CD4-positive, alpha-beta T cell treated with Interleukin-15 for 4 hours (primary cell): ENCODE data around the gene SPATA17.

Experiments used
- DNase-seq: peaks from one replicate; pipeline ENCODE4 v3.0.0-alpha.2; 2020; ENCODE audit warnings: low spot score

The SPATA17 gene

DNA sequence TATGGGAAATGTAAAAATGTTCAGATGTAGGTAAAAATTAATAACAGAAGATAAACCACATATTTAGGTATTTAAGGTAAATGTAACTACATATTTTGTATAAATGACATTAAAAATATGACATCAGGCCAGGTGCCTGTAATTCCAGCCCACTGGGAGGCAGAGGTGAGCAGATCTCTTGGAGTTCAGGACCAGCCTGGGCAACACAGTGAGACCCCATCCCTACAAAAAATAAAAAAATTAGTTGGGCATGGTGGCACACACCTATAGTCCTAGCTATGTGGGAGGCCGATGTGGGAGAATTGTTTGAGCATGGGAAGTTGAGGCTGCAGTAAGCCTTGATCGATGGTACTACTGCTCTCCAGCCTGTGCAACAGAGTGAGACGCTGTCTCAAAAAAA, 216.5 kb downstream of the SPATA17 start:
- no peak for DNase-seq

DNA sequence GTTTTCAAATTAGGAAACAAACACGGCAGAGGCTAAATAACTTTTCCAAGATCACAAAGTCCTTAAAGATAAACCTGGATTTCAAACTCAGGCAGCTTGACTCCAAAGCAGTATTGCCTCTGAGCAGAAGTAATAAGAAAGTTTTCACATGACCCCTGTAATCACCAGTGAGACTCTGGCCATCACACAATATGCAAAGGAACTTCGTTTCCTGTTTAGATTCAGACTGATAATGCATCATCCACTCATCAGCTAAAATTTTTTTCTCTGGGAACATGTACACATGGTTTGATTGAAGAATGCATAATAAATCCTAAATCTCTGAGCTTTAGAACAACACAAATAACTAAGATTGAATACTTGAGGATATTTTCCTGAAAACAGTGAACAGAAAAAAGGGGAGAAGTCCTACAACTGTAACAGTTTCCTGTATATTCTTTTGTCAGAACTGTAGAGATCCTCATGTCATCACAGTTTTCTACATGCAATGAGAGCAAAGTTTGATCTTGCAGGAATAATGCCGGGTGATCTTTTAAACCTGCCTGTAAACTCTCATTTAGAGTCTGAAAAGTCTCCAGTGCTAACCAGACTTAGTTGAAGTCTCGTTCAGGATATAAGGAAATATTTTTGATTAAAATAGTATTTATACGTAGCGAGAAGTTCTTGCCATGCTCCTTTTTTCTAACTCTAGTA, 225.3 kb downstream of the SPATA17 start:
- DNase-seq, result no peak

- no peak for DNase-seq
These were observed 225.9 kb downstream of the SPATA17 start for GRCh38 chr1:217857061-217857460.

- no peak for DNase-seq
These were observed 230.5 kb downstream of the SPATA17 start for GRCh38 chr1:217861658-217862057.

GRCh38 chr1:217867446-217867995, 236.4 kb downstream of the SPATA17 start:
- no peak for DNase-seq

DNA sequence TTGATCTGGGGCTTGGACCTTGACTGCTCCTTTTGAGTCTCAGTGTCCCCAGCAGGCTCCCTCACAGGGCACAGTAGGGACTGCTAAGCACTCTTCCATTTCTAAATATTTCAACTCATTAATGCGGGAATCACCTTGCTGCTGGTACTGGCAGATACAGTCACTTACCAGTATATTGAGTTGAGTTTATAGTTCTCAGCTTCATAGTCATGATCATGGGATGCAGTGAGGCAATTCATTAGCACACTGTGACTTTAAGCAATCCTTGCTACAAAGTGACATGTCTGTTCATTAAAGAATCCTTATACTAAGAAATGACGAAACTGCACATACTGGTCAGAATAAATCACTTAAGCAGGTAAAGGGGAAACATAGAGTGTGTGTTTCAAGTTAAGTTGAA, 240.8 kb downstream of the SPATA17 start:
- no peak for DNase-seq

- no peak for DNase-seq
These were observed 244.1 kb downstream of the SPATA17 start for GRCh38 chr1:217875229-217875628.

GRCh38 chr1:217876401-217876800, 245.3 kb downstream of the SPATA17 start:
- no peak for DNase-seq

DNA sequence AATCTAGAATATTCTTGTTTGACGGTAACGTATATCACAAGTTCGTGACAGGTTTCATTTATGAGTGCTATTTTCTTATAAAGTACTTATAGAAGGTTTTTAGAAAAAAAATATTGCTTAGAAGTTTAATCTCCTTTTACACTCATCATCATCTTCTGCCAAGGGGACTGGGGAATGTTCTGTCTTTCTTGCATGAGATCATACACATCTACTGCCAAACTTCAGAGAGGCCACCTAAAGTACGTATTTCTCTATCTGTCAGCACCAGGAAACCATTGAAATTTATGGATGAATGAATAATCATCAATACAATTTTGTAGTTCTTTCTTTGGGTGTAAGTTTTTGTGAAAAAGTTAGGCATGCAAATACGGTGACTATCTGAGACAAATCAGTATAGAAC, 245.8 kb downstream of the SPATA17 start:
- no peak for DNase-seq

DNA sequence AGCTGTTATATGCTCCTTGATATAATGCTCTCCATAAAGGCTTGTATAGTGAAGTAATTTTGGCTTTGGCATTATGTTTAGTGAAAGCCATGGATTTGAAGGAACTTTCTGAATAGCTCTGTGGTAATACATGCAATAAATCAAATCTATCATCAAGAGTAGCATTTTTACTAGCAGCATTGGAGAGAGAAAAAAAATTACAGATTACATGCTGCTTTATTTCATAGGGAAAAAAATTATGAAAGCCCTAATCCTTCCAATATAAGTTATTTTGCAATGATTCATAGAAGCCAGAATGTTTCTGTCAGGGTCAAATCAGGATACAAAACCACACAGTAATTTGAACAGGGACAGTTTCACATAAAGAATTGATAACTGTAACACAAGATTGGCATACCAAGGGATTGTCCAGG, 250.0 kb downstream of the SPATA17 start:
- no peak for DNase-seq

DNA sequence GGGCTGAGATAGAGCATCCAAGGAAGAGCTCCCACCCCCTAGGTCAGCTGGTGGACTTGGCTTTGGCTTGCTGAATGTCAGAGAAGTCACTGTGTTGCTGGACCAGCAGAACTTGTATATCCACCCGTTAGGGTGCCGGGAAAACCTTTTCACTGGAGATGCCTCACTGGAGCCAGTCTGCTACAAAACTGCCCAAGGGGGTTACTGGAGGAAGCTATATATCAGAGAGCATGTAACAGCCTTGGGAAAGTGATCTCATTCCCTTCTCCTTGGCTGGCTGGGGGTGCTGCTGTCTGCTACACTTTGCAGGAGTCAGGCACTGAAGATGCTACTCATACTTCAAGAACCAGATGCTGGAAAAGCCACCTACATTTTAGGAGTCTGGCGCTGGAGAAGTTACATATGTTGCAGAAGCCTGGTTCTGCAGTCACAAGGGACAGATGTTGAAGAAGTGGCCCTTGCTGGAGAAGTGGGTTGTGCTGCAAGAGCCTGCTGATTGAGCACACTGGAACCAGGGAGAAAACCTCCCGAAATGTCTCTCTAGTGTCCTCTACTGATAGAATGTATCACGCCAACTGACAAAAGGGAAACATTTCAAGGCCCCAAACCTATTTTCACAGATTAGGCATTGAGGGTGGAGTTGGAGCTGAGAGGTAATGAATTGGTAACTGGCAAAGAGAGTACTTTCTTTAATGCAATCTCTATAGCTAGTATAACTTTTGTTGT, 250.6 kb downstream of the SPATA17 start:
- no peak for DNase-seq

GRCh38 chr1:217885181-217885580, 254.0 kb downstream of the SPATA17 start:
- DNase-seq, result no peak

- DNase-seq, result no peak
These were observed 257.2 kb downstream of the SPATA17 start for GRCh38 chr1:217888328-217888727.

DNA sequence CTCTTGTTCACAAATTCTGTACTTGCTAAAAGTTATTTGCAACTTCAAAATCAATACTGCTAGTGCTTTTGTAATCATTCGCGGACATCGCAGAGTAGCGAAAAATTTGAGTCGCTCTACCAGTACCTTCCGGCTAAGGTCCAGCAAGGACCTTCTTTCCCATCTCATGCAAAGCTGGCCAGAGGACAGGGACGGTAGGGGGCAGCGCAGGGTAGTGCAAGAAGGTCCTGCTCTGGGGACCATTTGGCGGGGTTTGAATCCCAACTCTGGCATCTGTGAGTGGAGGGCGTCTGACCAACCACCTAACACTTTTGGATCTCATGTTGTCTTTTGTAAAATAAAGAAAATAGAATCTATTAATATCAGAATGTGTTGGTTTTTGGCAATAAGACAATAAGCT, 258.3 kb downstream of the SPATA17 start:
- no peak for DNase-seq

- no peak for DNase-seq
These were observed 260.8 kb downstream of the SPATA17 start for GRCh38 chr1:217891966-217892365.

DNA sequence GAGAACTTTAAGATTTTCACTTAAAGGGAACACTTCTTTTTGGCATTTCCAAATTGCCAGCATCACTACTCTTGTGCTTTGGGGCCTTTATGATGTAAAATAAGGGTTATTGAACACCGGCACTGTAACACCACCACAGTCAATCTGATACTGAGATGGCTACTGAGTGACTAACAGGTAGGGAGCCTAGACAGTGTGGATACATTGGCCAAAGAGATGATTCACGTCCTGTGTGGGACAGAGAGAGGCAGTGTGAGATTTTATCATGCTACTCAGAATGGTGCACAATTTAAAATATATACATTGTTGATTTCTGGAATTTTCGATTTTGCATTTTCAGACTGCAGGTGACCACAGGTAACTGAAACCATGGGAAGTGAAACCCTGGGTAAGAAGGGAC, 261.6 kb downstream of the SPATA17 start:
- DNase-seq, result no peak

GRCh38 chr1:217895841-217896240, 264.7 kb downstream of the SPATA17 start:
- no peak for DNase-seq

DNA sequence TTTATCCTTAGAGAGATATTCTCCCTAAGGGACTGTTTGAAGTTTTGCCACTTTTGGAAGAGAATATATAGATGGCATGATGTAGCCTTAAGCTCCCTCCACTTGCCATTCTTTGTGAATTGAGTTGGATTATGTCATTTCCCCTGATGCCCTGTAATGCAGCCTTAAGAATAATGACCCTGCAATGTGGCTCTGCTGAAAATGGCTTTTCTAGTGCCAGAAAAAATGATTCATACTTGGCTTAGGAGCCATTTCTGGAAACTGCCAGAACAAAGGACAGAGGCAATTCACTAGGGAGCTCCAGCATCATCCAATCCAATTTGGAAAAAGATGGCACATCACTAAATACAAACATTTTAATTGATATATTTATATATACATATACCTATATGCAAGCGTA, 265.3 kb downstream of the SPATA17 start:
- no peak for DNase-seq

GRCh38 chr1:217897100-217897499, 266.0 kb downstream of the SPATA17 start:
- no peak for DNase-seq

- no peak for DNase-seq
These were observed 268.5 kb downstream of the SPATA17 start for GRCh38 chr1:217899614-217900013.

DNA sequence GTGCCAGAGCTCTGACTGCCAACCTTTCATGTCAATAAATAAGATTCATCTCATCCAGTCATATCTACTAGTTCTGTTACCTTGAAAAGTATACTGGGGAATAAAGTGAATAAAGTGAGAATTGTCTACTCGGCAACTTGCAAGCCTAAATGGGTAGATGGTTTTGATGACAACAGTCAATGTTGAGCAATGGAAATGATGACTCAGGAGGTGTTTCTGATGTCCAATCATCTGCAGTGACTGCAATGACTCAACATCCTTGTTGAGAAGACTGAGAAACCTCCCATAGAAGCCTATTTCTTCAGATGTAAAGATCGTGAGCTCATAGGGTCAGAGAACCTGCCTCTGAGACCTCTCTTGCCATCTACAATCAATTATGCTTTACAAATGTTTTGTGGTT, 276.4 kb downstream of the SPATA17 start:
- DNase-seq, result no peak

- no peak for DNase-seq
These were observed 279.1 kb downstream of the SPATA17 start for GRCh38 chr1:217910203-217910602.

DNA sequence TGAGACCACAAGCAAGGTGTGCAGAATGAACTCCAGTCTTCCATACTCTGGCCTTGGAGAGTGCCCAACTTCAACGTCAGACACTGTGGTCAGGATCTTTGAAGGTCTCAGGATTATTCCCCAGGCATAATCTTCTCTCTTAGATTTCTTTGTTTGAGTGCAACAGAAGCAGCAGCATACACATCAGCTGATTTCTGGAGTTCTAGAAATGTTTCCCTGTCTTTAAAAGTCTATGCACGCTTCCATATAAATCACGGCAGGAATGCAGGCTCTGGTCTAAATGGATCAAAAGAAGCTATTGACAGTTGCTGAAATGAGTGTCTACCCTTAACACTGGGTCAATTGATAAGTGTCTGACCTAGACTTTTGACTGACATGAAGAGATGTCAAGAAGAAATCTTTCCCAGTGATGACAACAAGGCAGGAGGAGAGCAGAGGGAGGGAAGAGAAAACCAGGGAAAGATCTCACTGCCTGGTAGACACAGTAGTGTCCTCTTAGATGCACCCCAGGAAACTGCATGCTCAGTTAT, 279.7 kb downstream of the SPATA17 start:
- no peak for DNase-seq
